HFFc6 (cell line): ENCODE data around the gene GAS7. TPM values are rescaled to one million over a fixed set of nuclear protein-coding genes. Genes with fewer than 3 reads are reported as not detected.

ENCODE experiments used
- DNase-seq: peaks from one replicate; pipeline ENCODE4 v3.0.0-alpha.2; 2018
- H3K27ac Mint-ChIP-seq: 2 replicates; pipeline ENCODE4 v1.8.0; 2020; ENCODE audit warnings: mild to moderate bottlenecking, mixed read lengths
- H3K27me3 Mint-ChIP-seq: 2 replicates; pipeline ENCODE4 v1.8.0; 2021; ENCODE audit warnings: mild to moderate bottlenecking, moderate library complexity, mixed read lengths; ENCODE audit not compliant: insufficient read depth
- H3K36me3 Mint-ChIP-seq: 2 replicates; pipeline ENCODE4 v1.8.0; 2021; ENCODE audit warnings: low read depth, mixed read lengths
- H3K4me1 Mint-ChIP-seq: 2 replicates; pipeline ENCODE4 v1.8.0; 2020; ENCODE audit warnings: low read depth, mixed read lengths
- H3K4me3 Mint-ChIP-seq: 2 replicates; pipeline ENCODE4 v1.8.0; 2020; ENCODE audit warnings: mild to moderate bottlenecking, moderate library complexity, mixed read lengths
- H3K9me3 Mint-ChIP-seq: 2 replicates; pipeline ENCODE4 v1.8.0; 2020; ENCODE audit warnings: mild to moderate bottlenecking, mixed read lengths
- CTCF ChIP-seq: fragments of 200-600 bp; sonication (generic); IDR thresholded peaks from 2 replicates; pipeline ENCODE4 v1.5.0; 2021; ENCODE audit warnings: antibody characterized with exemption, mild to moderate bottlenecking
- total RNA-seq, 6 experiments: library from RNA; stranded (reverse); fragmentation: NEBNext Ultra II Directional; extraction: Animal tissue kit (Norgen Biotek cat#: 25700); gene quantifications; 2 replicates in 1 of 6; 3 replicates in 5 of 6; pipeline ENCODE4 v1.2.3, GENCODE V29; 2021

GAS7 gene
- total RNA-seq, 6 experiments from 2014 or later, result 1.4 to 7.4 (median 3.1) TPM

- TF ChIP-seq CTCF, result no peak
- no peak for DNase-seq
- H3K27ac Mint-ChIP-seq, result no peak overlapping the region
- H3K9me3 Mint-ChIP-seq, result no peaks in the 10 kb centered on the region; the same call in 1 of the 2 replicates
- H3K36me3 Mint-ChIP-seq, result no peaks in the 10 kb centered on the region
- H3K27me3 Mint-ChIP-seq, result peaks cover 6% of the 10 kb centered on the region
- H3K4me1 Mint-ChIP-seq, result no peaks in the 10 kb centered on the region
- H3K4me3 Mint-ChIP-seq, result no peak overlapping the region
Observed at GRCh38 chr17:9940841-9941240, 257.6 kb downstream of the GAS7 start.

GRCh38 chr17:9938764-9939163 lies 259.6 kb downstream of the GAS7 start:
- no peaks in the 10 kb centered on the region for H3K4me1 Mint-ChIP-seq
- H3K27ac Mint-ChIP-seq, result no peak overlapping the region
- no peak for TF ChIP-seq CTCF
- no peaks in the 10 kb centered on the region; the same call in 1 of the 2 replicates for H3K9me3 Mint-ChIP-seq
- H3K36me3 Mint-ChIP-seq, result no peaks in the 10 kb centered on the region
- no peak for DNase-seq
- H3K4me3 Mint-ChIP-seq, result no peak overlapping the region
- peaks cover 6% of the 10 kb centered on the region for H3K27me3 Mint-ChIP-seq

GRCh38 chr17:9937901-9938300 lies 260.5 kb downstream of the GAS7 start:
- H3K27me3 Mint-ChIP-seq, result peaks cover 6% of the 10 kb centered on the region
- H3K4me1 Mint-ChIP-seq, result no peaks in the 10 kb centered on the region; the same call in 1 of the 2 replicates
- H3K36me3 Mint-ChIP-seq, result no peaks in the 10 kb centered on the region
- H3K9me3 Mint-ChIP-seq, result no peaks in the 10 kb centered on the region; the same call in 1 of the 2 replicates
- no peak overlapping the region for H3K4me3 Mint-ChIP-seq
- no peak for DNase-seq
- no peak overlapping the region for H3K27ac Mint-ChIP-seq
- TF ChIP-seq CTCF, result no peak

GRCh38 chr17:9937241-9937761 lies 261.1 kb downstream of the GAS7 start:
- H3K4me3 Mint-ChIP-seq, result no peak overlapping the region
- DNase-seq, result no peak
- peaks cover 4% of the 10 kb centered on the region for H3K27me3 Mint-ChIP-seq
- TF ChIP-seq CTCF, result no peak
- no peaks in the 10 kb centered on the region for H3K36me3 Mint-ChIP-seq
- no peaks in the 10 kb centered on the region; the same call in 1 of the 2 replicates for H3K9me3 Mint-ChIP-seq
- H3K4me1 Mint-ChIP-seq, result peaks cover 6% of the 10 kb centered on the region; the same call in 1 of the 2 replicates
- no peak overlapping the region for H3K27ac Mint-ChIP-seq

- no peak overlapping the region for H3K4me3 Mint-ChIP-seq
- no peak overlapping the region for H3K27ac Mint-ChIP-seq
- no peak for TF ChIP-seq CTCF
- H3K4me1 Mint-ChIP-seq, result peaks cover 8% of the 10 kb centered on the region; the same call in 1 of the 2 replicates
- no peaks in the 10 kb centered on the region for H3K36me3 Mint-ChIP-seq
- H3K27me3 Mint-ChIP-seq, result peaks cover 7% of the 10 kb centered on the region
- H3K9me3 Mint-ChIP-seq, result no peaks in the 10 kb centered on the region; the same call in 1 of the 2 replicates
- no peak for DNase-seq
Observed at GRCh38 chr17:9936095-9936494, 262.3 kb downstream of the GAS7 start.
